ENCODE results near the gene STK38L. TPM values are rescaled to one million over a fixed set of nuclear protein-coding genes. Genes with fewer than 3 reads are reported as not detected.

The STK38L gene
- polyA plus RNA-seq, 1 of the 3 experiments (the other 2 are of a cell fraction), result 4.7 TPM

- DNase-seq, result no peak
- Histone ChIP-seq H3K79me2 (ENCODE audit: insufficient read depth) (no peaks in the 10 kb centered on the region), H4K20me1 (ENCODE audit: insufficient read depth) (no peaks in the 10 kb centered on the region), H3K4me3 (ENCODE audit: low read depth in 2 of 2, low read length in 1 of 2) (no peak overlapping the region), H3K27me3 (ENCODE audit: insufficient read depth) (no peaks in the 10 kb centered on the region), H3K9me3 (no peaks in the 10 kb centered on the region), H3K4me1 (ENCODE audit: control insufficient read depth in 1 of 2, insufficient read depth in 2 of 2, low read depth in 1 of 2, low read length in 1 of 2) (no peaks in the 10 kb centered on the region), H3K9me2 (no peaks in the 10 kb centered on the region), H3K27ac (ENCODE audit: low read depth in 2 of 2, low read length in 1 of 2) (no peak overlapping the region), H3K36me3 (replicated peaks in 1 of 2; ENCODE audit: control insufficient read depth in 1 of 2, insufficient read depth in 2 of 2, low read length in 1 of 2) (no peaks in the 10 kb centered on the region), H3F3A (replicated peaks; ENCODE audit: insufficient read depth) (peaks cover 7% of the 10 kb centered on the region), H2AFZ (ENCODE audit: low read depth) (no peak overlapping the region), H3K9ac (no peak overlapping the region), H3K4me2 (no peak overlapping the region)
- WGBS (ENCODE audit: low lambda C conversion rate), result 77% methylated on average over 6 of the region's 6 CpGs
- TF ChIP-seq GABPA (IDR thresholded peaks at IDR 0.05; ENCODE audit: low read depth) (no peak), CTCF (IDR thresholded peaks at IDR 0.05) (no peak), TAF1 (IDR thresholded peaks at IDR 0.05; ENCODE audit: borderline replicate concordance, low read depth, low read length) (no peak), TCF12 (IDR thresholded peaks at IDR 0.05) (no peak), REST (IDR thresholded peaks at IDR 0.05; ENCODE audit: low read depth, low read length) (no peak), RXRA (IDR thresholded peaks at IDR 0.05; ENCODE audit: borderline replicate concordance, low read depth) (no peak), RFX5 (IDR thresholded peaks at IDR 0.05; ENCODE audit: low read length) (no peak), RAD21 (IDR thresholded peaks at IDR 0.05; ENCODE audit: low read length) (no peak), TEAD4 (IDR thresholded peaks at IDR 0.05; ENCODE audit: borderline replicate concordance, insufficient read depth) (no peak), MAX (IDR thresholded peaks at IDR 0.05; ENCODE audit: low read depth) (no peak), USF2 (IDR thresholded peaks at IDR 0.05; ENCODE audit: borderline replicate concordance, low read depth, low read length) (no peak), JUND (IDR thresholded peaks at IDR 0.05) (no peak), NFIC (IDR thresholded peaks at IDR 0.05; ENCODE audit: borderline replicate concordance) (no peak), RCOR1 (IDR thresholded peaks at IDR 0.05; ENCODE audit: low read length) (no peak), FOXJ3 (CRISPR knock-in tag; IDR thresholded peaks at IDR 0.05) (no peak), USF1 (IDR thresholded peaks at IDR 0.05; ENCODE audit: borderline replicate concordance, low read depth) (no peak), MEF2A (IDR thresholded peaks at IDR 0.05; ENCODE audit: borderline replicate concordance, low read depth) (no peak), FOXM1 (IDR thresholded peaks at IDR 0.05; ENCODE audit: low read depth) (no peak), MXI1 (IDR thresholded peaks at IDR 0.05; ENCODE audit: low read depth, low read length) (no peak)
- ChIA-PET CTCF (no interaction called here), POLR2A (no interaction called here)
Observed at GRCh38 chr12:27237790-27238771, 6.0 kb upstream of the STK38L start.
